Smooth muscle cell (in vitro differentiated cells): ENCODE measurements around the gene IGFALS. TPM values are rescaled to one million over a fixed set of nuclear protein-coding genes. Genes with fewer than 3 reads are reported as not detected.

ENCODE experiments used
- DNase-seq: peaks from one replicate; lab custom pipeline; 2025; ENCODE audit not compliant: unreplicated experiment; lab: John Stamatoyannopoulos, UW
- H2AFZ ChIP-seq: fragments of 200-600 bp; sonication (generic); 2 replicates; pipeline ENCODE4 v1.6.0; 2016; ENCODE audit warnings: antibody characterized with exemption, low read depth, mild to moderate bottlenecking
- H3F3A ChIP-seq: fragments of 200-600 bp; sonication (generic); 2 replicates; pipeline ENCODE4 v1.6.0; 2017; ENCODE audit warnings: antibody characterized with exemption, low read depth
- H3K27ac ChIP-seq: fragments of 200-600 bp; sonication (generic); 2 replicates; pipeline ENCODE4 v1.5.1; 2016; ENCODE audit warnings: low read depth, mild to moderate bottlenecking
- H3K27me3 ChIP-seq: fragments of 200-600 bp; sonication (generic); 2 replicates; pipeline ENCODE4 v1.6.1; 2016; ENCODE audit warnings: low read depth, mild to moderate bottlenecking
- H3K36me3 ChIP-seq: fragments of 200-600 bp; sonication (generic); 2 replicates; pipeline ENCODE4 v1.5.1; 2016; ENCODE audit warnings: low read depth
- H3K4me1 ChIP-seq: fragments of 200-600 bp; sonication (generic); 2 replicates; pipeline ENCODE4 v1.5.1; 2016; ENCODE audit warnings: low read depth
- H3K4me2 ChIP-seq: fragments of 200-600 bp; sonication (generic); 2 replicates; pipeline ENCODE4 v1.6.0; 2016; ENCODE audit warnings: mild to moderate bottlenecking
- H3K4me3 ChIP-seq: fragments of 200-600 bp; sonication (generic); 2 replicates; pipeline ENCODE4 v1.5.1; 2016; ENCODE audit warnings: mild to moderate bottlenecking
- H3K79me2 ChIP-seq: fragments of 200-600 bp; sonication (generic); 2 replicates; pipeline ENCODE4 v1.6.0; 2016; ENCODE audit warnings: low read depth, mild to moderate bottlenecking
- H3K9ac ChIP-seq: fragments of 200-600 bp; sonication (generic); 2 replicates; pipeline ENCODE4 v1.6.0; 2016; ENCODE audit warnings: low read depth
- H3K9me3 ChIP-seq: fragments of 200-600 bp; sonication (generic); replicated peaks from 2 replicates; pipeline ENCODE4 v1.5.1; 2016; ENCODE audit warnings: low read depth
- H4K20me1 ChIP-seq: fragments of 200-600 bp; sonication (generic); 2 replicates; pipeline ENCODE4 v1.6.0; 2016; ENCODE audit warnings: low read depth
- WGBS: methylation state at CpG from one replicate; pipeline ENCODE4 v1.1.7; 2016; ENCODE audit warnings: low lambda C conversion rate; 5-methylcytosine and 5-hydroxymethylcytosine counted together
- polyA plus RNA-seq: library from polyadenylated mRNA; unstranded; fragments of >200 nt; fragmentation: Nextera tagmentation; extraction: Ambion mirVana; gene quantifications from 2 replicates; pipeline ENCODE4 v1.2.1, GENCODE V29; 2016
- total RNA-seq: library from RNA; depleted of rRNA; stranded (reverse); fragments of >200 nt; gene quantifications from 2 replicates; pipeline ENCODE4 v1.2.3, GENCODE V29; 2014
- TF ChIP-seq, protein P1 (sequence below): fragments of 200-600 bp; sonication (generic); IDR thresholded peaks from 2 replicates; pipeline ENCODE4 v1.5.1; 2017; ENCODE audit warnings: borderline replicate concordance, mild to moderate bottlenecking, antibody characterized with exemption; ENCODE audit not compliant: insufficient read depth, poor library complexity, severe bottlenecking

IGFALS gene
- total and polyA plus RNA-seq, 2 experiments from 2014 or later: not detected

DNA sequence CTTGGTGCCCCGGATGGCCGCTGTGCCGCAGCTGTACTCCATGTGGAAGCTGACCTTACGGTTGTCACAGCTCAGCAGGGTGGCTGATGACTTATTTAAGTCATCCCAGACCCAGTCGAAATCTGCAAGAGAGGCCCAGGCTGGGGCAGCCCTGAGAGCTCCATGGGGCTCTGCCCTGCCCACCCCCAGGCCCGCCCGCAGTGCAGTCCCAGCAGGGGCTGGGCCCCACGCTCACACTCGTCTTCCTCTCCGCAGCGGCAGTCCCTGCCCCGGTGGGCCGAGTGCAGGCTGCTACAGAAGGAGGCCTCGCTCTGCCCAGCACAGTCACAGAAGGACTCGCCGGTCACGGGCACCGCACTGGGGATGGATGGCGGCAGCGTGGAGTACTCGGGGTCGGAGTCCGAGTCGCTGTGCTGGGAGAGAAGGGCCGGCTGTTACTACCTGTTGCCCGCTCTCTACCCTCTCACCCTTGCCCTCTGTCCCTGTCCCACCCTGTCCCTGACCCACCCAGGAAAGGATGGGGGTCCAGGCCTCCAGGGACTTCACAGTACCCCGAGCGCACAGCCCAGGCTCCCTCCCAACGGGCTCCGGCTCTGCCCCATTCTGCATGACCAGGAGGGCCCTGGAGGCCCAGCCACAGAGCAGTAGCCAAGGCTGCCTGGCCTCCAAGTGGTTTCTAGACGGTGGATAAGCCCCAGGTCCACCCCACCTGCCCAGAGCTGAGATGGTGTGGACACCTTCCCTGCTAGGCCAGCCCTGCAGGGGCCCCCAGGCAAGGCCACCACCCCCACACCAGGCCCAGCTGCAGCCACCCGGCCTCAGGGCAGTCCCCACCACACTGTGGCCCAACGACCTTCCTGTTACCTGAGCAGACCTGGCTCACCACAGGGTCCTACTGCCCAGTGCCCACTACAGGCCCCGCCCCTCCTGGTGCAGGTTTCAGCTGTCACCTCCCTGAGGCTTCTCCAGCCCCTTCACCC, 15.0 kb downstream of the IGFALS start:
- Histone ChIP-seq H3K4me1 (peaks cover 11% of the 10 kb centered on the region), H3K27me3 (no peaks in the 10 kb centered on the region), H2AFZ (no peak overlapping the region), H3K4me3 (no peak overlapping the region), H3K79me2 (peaks cover 26% of the 10 kb centered on the region), H4K20me1 (peaks cover 30% of the 10 kb centered on the region), H3K9ac (no peak overlapping the region), H3F3A (peaks cover 7% of the 10 kb centered on the region), H3K9me3 (no peaks in the 10 kb centered on the region), H3K4me2 (no peak overlapping the region), H3K27ac (no peak overlapping the region), H3K36me3 (no peaks in the 10 kb centered on the region)
- TF ChIP-seq, protein P1, sequence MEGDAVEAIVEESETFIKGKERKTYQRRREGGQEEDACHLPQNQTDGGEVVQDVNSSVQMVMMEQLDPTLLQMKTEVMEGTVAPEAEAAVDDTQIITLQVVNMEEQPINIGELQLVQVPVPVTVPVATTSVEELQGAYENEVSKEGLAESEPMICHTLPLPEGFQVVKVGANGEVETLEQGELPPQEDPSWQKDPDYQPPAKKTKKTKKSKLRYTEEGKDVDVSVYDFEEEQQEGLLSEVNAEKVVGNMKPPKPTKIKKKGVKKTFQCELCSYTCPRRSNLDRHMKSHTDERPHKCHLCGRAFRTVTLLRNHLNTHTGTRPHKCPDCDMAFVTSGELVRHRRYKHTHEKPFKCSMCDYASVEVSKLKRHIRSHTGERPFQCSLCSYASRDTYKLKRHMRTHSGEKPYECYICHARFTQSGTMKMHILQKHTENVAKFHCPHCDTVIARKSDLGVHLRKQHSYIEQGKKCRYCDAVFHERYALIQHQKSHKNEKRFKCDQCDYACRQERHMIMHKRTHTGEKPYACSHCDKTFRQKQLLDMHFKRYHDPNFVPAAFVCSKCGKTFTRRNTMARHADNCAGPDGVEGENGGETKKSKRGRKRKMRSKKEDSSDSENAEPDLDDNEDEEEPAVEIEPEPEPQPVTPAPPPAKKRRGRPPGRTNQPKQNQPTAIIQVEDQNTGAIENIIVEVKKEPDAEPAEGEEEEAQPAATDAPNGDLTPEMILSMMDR: no peak
- WGBS: 94% methylated on average over 33 of the region's 34 CpGs
- no peak for DNase-seq

DNA sequence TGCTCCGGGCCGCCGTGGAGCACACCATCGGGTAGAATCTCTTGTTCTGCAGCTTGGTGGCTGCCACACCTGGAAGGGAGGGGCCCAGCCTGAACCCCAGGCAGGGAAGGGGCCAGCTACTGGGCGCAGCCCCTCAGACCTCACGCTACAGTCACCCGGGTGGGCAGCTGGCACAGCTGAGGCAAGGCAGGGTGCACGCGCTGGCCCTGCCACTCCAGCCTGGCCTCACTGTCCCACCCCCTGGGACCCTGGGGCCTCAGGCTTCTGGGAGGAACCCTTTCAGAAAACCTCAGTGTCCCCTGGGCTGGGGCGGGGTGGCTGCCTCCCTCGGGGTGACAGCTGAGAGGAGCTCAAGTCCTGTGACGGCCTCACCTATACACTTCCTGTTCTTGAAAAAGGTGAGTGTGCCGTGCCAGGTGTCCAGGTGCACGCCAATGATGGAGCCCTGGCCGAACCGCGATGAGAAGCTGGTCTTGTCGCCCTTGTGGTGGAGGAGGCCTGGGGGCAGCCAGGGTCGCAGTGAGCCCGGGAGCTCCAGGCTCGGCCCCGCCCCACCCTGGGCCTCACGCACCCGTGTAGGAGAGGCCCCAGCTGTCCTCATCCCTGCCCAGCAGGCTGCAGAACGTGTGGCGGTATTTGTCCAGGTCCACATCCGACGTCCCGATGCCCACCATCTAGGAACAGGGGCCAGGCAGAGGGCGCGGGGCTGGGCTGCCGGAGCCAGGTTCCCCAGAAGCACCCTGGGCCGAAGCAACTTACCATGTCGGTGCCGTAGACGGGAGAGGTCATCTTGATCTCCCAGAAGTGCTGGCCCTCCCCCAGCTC, 15.9 kb downstream of the IGFALS start:
- Histone ChIP-seq H3F3A (peaks cover 7% of the 10 kb centered on the region), H3K79me2 (peaks cover 26% of the 10 kb centered on the region), H3K4me2 (no peak overlapping the region), H3K4me1 (peaks cover 11% of the 10 kb centered on the region), H3K36me3 (no peaks in the 10 kb centered on the region), H3K27ac (no peak overlapping the region), H3K9me3 (no peaks in the 10 kb centered on the region), H3K9ac (no peak overlapping the region), H4K20me1 (peaks cover 30% of the 10 kb centered on the region), H2AFZ (no peak overlapping the region), H3K4me3 (no peak overlapping the region), H3K27me3 (no peaks in the 10 kb centered on the region)
- DNase-seq: no peak
- TF ChIP-seq, protein P1: no peak
- 93% methylated on average over 31 of the region's 36 CpGs for WGBS

- Histone ChIP-seq H3F3A (peaks cover 7% of the 10 kb centered on the region), H3K27ac (no peak overlapping the region), H3K4me1 (peaks cover 17% of the 10 kb centered on the region), H4K20me1 (peaks cover 30% of the 10 kb centered on the region), H3K27me3 (no peaks in the 10 kb centered on the region), H3K4me2 (no peak overlapping the region), H3K9ac (no peak overlapping the region), H2AFZ (no peak overlapping the region), H3K79me2 (peaks cover 28% of the 10 kb centered on the region), H3K36me3 (no peaks in the 10 kb centered on the region), H3K9me3 (no peaks in the 10 kb centered on the region), H3K4me3 (no peak overlapping the region)
- no peak for DNase-seq
- TF ChIP-seq, protein P1: no peak
- WGBS: 98% methylated on average over 22 of the region's 22 CpGs
These were observed 16.5 kb downstream of the IGFALS start for GRCh38 chr16:1776991-1777374.
